MCF 10A (cell line): ENCODE data around the gene FHOD1. TPM values are rescaled to one million over a fixed set of nuclear protein-coding genes. Genes with fewer than 3 reads are reported as not detected.
A peak's percentile ranks its signal among the peaks of the same experiment; 100 is the strongest.

ENCODE experiments used
- BruUV-seq: library from RNA; stranded (reverse); fragments of 400-500 nt; replicated peaks from 2 replicates; lab custom pipeline; 2021; lab: Mats Ljungman, UMichigan
- CTCF ChIA-PET: fragments of 300-600 bp; sonication (Branson Sonifier 250); formaldehyde crosslinking; extraction: SDS; loops from one replicate; lab custom pipeline; 2021; ENCODE audit warnings: antibody characterized with exemption, inconsistent platforms; lab: Yijun Ruan, JAX
- POLR2A ChIA-PET: fragments of 300-600, 350-650 bp; sonication (Branson Sonifier 250); formaldehyde crosslinking; extraction: SDS; loops from one replicate; lab custom pipeline; 2020; ENCODE audit warnings: antibody characterized with exemption, inconsistent platforms; lab: Yijun Ruan, JAX
- DNase-seq: peaks from one replicate; pipeline ENCODE4 v3.0.0-alpha.2; 2018; ENCODE audit not compliant: unreplicated experiment
- H3K27ac Mint-ChIP-seq: one replicate; pipeline ENCODE4 v1.8.0; 2022; ENCODE audit warnings: mild to moderate bottlenecking, low read depth, mixed read lengths; ENCODE audit not compliant: unreplicated experiment
- H3K27me3 Mint-ChIP-seq: one replicate; pipeline ENCODE4 v1.8.0; 2022; ENCODE audit warnings: mixed read lengths; ENCODE audit not compliant: insufficient read depth, unreplicated experiment
- H3K36me3 Mint-ChIP-seq: one replicate; pipeline ENCODE4 v1.8.0; 2022; ENCODE audit warnings: mild to moderate bottlenecking, moderate library complexity, mixed read lengths; ENCODE audit not compliant: insufficient read depth, unreplicated experiment
- H3K4me1 Mint-ChIP-seq: one replicate; pipeline ENCODE4 v1.8.0; 2022; ENCODE audit warnings: mixed read lengths; ENCODE audit not compliant: insufficient read depth, unreplicated experiment
- H3K4me3 Mint-ChIP-seq: one replicate; pipeline ENCODE4 v1.8.0; 2022; ENCODE audit warnings: mild to moderate bottlenecking, moderate library complexity, mixed read lengths; ENCODE audit not compliant: unreplicated experiment
- H3K9me3 Mint-ChIP-seq: one replicate; pipeline ENCODE4 v1.8.0; 2022; ENCODE audit warnings: mixed read lengths; ENCODE audit not compliant: unreplicated experiment
- intact Hi-C: fragments of 100-400 bp; cut with micrococcal nuclease; formaldehyde crosslinking; loops from 2 replicates; pipeline ENCODE4 v1.14.1; 2022
- total RNA-seq: library from RNA; stranded (reverse); gene quantifications from 2 replicates; pipeline ENCODE4 v1.2.3, GENCODE V29; 2022
- TF ChIP-seq, protein P1 (sequence below): fragments of 200-600 bp; IDR thresholded peaks from one replicate; pipeline ENCODE4 v1.8.0; 2022; ENCODE audit warnings: antibody characterized with exemption, mild to moderate bottlenecking; ENCODE audit not compliant: unreplicated experiment

The FHOD1 gene
- total RNA-seq, 1 experiment from 2014 or later = 14.7 TPM

DNA sequence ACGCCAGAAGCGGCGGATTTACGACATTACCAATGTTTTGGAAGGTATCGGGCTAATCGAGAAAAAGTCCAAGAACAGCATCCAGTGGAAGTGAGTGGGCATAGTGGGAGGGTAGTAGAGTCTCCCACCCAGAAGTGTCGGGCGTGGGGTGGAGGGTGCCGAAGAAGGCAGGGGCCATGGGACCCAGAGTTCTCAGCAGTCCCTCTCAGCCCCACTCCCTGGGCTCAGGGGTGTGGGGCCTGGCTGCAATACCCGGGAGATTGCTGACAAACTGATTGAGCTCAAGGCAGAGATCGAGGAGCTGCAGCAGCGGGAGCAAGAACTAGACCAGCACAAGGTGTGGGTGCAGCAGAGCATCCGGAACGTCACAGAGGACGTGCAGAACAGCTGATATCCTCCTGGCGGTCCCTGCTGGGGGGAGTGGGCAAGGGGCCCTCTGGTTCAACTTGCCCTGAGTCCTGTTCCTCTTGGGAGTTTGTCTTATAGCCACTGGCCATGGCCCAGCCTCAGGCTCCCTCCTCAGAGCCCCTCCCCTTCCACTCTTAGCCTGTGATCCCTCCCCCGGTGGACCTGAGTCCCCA lies 54.4 kb downstream of the FHOD1 start:
- Mint-ChIP-seq H3K36me3 (peaks cover 36% of the 10 kb centered on the region), H3K4me1 (peaks cover 27% of the 10 kb centered on the region), H3K27ac (peak overlapping the region; percentile 78), H3K4me3 (peak overlapping the region; percentile 77), H3K27me3 (no peaks in the 10 kb centered on the region), H3K9me3 (no peaks in the 10 kb centered on the region)
- ChIA-PET POLR2A (interaction anchor here (0.6 to 2.6 kb wide), 12 partner anchors 10 to 75 kb away, joined by 3 to 12 read pairs (median 4); partner anchors contain the start of genes FBXL8, FHOD1, MATCAP1 and TMEM208), CTCF (interaction anchor here (0.6 to 1.1 kb wide), 9 partner anchors 10 to 288 kb away, joined by 3 to 4 read pairs (median 3); partner anchors contain the start of gene ATP6V0D1)
- no peak for DNase-seq
- TF ChIP-seq, protein P1, sequence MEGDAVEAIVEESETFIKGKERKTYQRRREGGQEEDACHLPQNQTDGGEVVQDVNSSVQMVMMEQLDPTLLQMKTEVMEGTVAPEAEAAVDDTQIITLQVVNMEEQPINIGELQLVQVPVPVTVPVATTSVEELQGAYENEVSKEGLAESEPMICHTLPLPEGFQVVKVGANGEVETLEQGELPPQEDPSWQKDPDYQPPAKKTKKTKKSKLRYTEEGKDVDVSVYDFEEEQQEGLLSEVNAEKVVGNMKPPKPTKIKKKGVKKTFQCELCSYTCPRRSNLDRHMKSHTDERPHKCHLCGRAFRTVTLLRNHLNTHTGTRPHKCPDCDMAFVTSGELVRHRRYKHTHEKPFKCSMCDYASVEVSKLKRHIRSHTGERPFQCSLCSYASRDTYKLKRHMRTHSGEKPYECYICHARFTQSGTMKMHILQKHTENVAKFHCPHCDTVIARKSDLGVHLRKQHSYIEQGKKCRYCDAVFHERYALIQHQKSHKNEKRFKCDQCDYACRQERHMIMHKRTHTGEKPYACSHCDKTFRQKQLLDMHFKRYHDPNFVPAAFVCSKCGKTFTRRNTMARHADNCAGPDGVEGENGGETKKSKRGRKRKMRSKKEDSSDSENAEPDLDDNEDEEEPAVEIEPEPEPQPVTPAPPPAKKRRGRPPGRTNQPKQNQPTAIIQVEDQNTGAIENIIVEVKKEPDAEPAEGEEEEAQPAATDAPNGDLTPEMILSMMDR = no peak
- BruUV-seq = no TSS peak
- intact Hi-C loops = loop anchor here (2.0 kb wide), 1 partner anchor 86 kb away; the partner anchor contains the start of gene PLEKHG4

DNA sequence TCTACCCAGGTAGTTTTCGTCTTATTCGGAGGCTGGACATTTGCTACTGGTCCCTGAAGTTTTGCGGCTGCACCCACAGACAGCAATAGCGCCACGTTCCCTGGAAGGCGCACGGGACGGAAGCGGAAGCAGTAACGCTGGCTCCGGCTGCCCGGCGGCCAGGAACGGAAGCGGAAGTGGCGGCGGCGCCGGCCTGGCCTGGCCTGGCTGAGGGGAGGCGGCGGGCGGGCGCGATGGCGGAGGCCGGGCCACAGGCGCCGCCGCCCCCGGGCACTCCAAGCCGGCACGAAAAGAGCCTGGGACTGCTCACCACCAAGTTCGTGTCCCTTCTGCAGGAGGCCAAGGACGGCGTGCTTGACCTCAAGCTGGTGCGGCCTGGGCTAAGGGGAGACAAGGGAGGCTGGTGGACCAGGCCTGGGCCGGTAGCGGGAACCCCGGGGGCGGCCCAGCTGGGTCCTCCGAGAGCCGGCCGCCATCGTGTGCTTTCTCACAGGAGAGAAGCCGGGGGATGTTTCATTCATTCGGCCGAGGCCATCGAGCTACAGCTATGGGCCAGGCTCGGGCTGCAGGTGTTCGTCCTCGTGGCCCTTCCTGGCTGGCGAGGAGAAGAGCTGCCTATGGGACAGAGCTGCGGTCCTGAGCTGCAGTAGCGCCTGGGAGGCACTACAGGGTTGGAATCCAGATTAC lies 55.1 kb downstream of the FHOD1 start, which contains the start of gene E2F4:
E2F4 (plus strand) TSS at position 161 of the 687 bp plus-strand sequence; CDS start at position 234, 73 bp downstream.
- ChIA-PET CTCF (interaction anchor here (0.6 to 1.1 kb wide), 10 partner anchors 11 to 289 kb away, joined by 3 to 4 read pairs (median 3); partner anchors contain the start of gene ATP6V0D1), POLR2A (interaction anchor here (0.6 to 2.6 kb wide), 10 partner anchors 9 to 75 kb away, joined by 3 to 12 read pairs (median 7); partner anchors contain the start of genes FBXL8, FHOD1, MATCAP1 and TMEM208)
- H3K9me3 Mint-ChIP-seq = no peaks in the 10 kb centered on the region
- BruUV-seq = TSS peak; percentile 58
- H3K36me3 Mint-ChIP-seq = peaks cover 31% of the 10 kb centered on the region
- H3K4me3 Mint-ChIP-seq = peak within 1 kb of the TSS; percentile 77
- peak; percentile 88 for DNase-seq
- TF ChIP-seq, protein P1 = no peak
- H3K27ac Mint-ChIP-seq = peak within 1 kb of the TSS; percentile 78
- H3K27me3 Mint-ChIP-seq = no peaks in the 10 kb centered on the region
- intact Hi-C loops = loop anchor here (2.0 kb wide), 1 partner anchor 87 kb away; the partner anchor contains the start of gene PLEKHG4
- peaks cover 22% of the 10 kb centered on the region for H3K4me1 Mint-ChIP-seq

DNA sequence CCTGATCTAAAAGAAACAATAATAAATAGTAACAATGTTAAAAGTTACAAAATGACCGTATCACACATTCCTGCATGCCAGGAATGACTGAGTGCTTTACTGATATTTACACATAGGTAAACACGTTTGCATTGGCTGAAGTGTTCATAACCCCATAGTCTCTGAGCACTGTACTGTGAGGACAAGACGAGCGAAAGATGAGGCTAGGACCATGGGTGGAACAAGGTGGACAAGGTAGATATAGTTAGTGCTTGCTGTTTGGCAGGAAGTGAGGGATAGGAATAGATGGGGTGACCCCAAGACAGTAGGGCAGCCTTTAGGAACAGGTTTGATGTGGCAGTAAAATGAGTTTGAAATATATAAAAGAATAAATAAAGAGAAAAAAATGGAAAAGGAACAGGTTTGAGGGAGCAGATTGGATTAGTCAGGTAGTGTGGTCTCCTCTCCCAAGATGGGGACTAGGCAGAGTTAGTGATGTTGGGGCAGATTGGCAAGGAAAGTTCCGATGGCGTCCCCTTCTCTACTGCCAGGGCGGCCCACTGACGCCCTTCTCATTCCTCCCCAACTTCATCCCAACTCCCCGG lies 55.8 kb downstream of the FHOD1 start:
- BruUV-seq = no TSS peak
- no peaks in the 10 kb centered on the region for H3K9me3 Mint-ChIP-seq
- H3K27me3 Mint-ChIP-seq = no peaks in the 10 kb centered on the region
- ChIA-PET CTCF (no interaction called here), POLR2A (interaction anchor here (1.2 to 1.7 kb wide), 2 partner anchors 14 to 32 kb away, joined by 8 to 12 read pairs; partner anchors contain the start of genes FBXL8 and TRADD)
- peak overlapping the region; percentile 78 for H3K27ac Mint-ChIP-seq
- DNase-seq = no peak
- H3K36me3 Mint-ChIP-seq = peaks cover 24% of the 10 kb centered on the region
- peaks cover 16% of the 10 kb centered on the region for H3K4me1 Mint-ChIP-seq
- TF ChIP-seq, protein P1 = no peak
- peak overlapping the region; percentile 77 for H3K4me3 Mint-ChIP-seq
- intact Hi-C loops = no loop called here
